ENCODE measurements around the gene SVBP.

DNA sequence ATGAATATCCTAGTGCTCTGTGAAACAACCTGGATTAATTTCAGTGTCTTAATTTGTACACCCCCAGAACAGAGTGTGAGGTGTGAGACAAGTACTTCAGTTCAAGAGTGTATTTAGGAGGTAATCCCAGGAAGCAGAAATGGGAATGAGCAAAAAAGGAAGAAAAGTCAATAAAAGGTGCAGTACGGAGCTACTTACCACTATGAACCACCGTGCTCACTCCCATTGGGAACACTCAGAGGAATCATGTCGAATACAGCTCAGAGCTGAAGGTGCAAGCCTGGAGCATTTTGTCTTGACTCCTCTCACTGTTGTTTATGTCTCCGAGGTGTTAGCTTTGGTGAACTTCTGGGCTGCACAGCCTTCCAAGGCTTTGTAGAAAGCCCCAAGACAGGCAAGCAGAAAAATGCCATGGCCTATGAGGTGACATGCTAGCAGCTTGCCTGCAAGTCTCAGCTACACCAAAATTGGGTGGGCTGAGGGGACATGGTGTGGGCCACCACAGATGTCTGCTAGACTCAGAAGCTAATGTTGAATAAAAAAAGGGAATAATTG, 7.4 kb upstream of the SVBP start:
- TF ChIP-seq CTCF (optimal IDR thresholded peaks at IDR 0.05 in 1 of 3, IDR thresholded peaks at IDR 0.05 in 1 of 3, conservative IDR thresholded peaks at IDR 0.05 in 1 of 3; ENCODE audit: extremely low read depth in 1 of 3, insufficient read depth in 2 of 3, low read length in 3 of 3), result no peak
- no peak for TF ChIP-seq EZH2 (IDR thresholded peaks at IDR 0.05; ENCODE audit: low read length)
